ENCODE results near the gene MET. TPM values are rescaled to one million over a fixed set of nuclear protein-coding genes. Genes with fewer than 3 reads are reported as not detected.
"Not testable (repeated sequence)": the region's sequence is repeated elsewhere in the genome, so short reads cannot be mapped to it uniquely, and the experiment has no call there.

The MET gene
- total RNA-seq, 2 experiments from 2014 or later: 0.26 to 0.40 TPM

DNA sequence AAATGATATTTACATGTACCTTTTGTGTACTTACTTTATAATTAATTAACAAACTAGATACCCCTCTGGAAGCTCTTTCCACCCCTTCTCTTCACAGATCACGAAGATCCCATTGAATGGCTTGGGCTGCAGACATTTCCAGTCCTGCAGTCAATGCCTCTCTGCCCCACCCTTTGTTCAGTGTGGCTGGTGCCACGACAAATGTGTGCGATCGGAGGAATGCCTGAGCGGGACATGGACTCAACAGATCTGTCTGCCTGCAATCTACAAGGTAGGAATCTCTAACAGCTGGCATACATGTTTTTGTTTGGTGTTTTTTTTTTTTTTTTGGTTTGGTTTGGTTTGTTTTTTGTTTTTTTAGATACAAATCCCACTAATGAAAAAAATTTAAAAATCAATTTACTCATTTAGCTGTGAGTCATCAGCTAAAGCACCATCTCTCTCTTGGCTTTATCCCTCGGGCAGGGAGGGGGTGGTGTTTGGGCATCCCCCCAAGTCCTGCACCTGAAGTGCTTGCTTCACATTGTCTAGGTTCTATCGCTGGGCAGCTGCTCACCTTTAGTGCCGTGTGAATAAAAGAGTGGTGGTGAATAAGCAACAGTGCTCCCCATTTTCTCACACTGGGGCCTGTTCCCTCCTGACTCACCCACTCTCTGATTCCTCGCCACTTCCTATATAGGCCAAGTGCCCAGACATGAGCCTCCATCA, 68.9 kb downstream of the MET start:
- Mint-ChIP-seq H3K4me1 (no peaks in the 10 kb centered on the region), H3K27ac (no peak overlapping the region), H3K27me3 (peaks cover 13% of the 10 kb centered on the region), H3K9me3 (ENCODE audit: low read depth) (no peaks in the 10 kb centered on the region), H3K36me3 (no peaks in the 10 kb centered on the region), H3K4me3 (no peak overlapping the region)
- ATAC-seq (no peak), DNase-seq (no peak)
- CTCF ChIA-PET: interaction anchor here (0.6 kb wide), 1 partner anchor 428 kb away, joined by 6 read pairs; no protein-coding TSS in a partner anchor

DNA sequence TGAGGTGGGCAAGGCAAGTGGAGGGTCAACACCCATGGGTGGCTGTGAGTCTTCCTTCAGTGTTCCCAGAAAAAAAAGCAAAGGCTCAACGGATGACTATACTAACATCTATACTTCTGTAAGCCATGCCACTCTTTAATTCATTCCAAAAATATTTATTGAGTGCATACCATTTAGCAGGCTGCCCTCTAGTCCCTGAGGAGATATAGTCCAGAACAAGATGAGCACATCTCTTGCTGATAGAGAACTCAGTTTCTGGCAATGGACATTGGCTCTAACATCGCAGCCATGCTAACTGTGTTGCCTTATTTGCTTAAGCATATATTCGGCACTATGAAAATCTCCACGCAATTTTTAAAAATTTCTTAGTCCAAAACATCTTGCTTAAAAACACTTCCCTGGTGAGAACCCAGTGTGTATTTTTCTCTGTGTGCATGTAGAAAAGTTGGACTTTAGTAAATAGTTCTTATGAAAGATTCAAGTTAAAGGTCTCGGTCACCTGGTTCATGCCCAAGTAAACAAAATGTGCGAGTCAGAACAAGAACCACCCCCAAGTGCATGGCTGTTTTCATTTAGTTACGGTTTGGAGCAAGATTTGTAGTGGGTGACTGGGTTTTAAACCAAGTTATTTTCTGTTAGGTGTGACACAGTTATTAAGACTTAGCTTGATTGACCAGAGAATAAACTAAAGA, 69.8 kb downstream of the MET start:
- CTCF ChIA-PET: interaction anchor here (0.6 kb wide), 1 partner anchor 429 kb away, joined by 6 read pairs; no protein-coding TSS in a partner anchor
- Mint-ChIP-seq H3K9me3 (ENCODE audit: low read depth) (no peaks in the 10 kb centered on the region), H3K27me3 (peaks cover 13% of the 10 kb centered on the region), H3K27ac (no peak overlapping the region), H3K4me3 (no peak overlapping the region), H3K36me3 (no peaks in the 10 kb centered on the region), H3K4me1 (no peaks in the 10 kb centered on the region)
- no peak for DNase-seq
- ATAC-seq: no peak

DNA sequence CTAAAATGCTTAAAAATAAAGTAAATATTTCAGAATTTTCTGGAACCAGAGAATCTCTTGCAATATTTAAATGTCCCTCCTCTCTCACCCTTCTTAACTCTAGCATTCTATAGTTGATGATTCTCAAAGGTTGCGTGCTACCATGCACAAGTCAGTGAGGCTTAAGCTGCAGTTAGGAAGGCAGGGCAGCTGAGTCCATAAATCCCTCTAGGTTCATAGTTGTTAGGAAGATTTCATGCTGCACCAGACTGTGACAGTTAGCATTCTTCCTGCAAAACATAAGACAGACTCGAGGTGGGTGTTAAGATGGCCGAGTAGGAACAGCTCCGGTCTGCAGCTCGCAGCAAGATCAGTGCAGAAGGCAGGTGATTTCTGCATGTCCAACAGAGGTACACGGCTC, 70.6 kb downstream of the MET start:
- no peak for DNase-seq
- H3K9me3 Mint-ChIP-seq (ENCODE audit: low read depth): no peaks in the 10 kb centered on the region
- H3K27ac Mint-ChIP-seq: no peak overlapping the region
- peaks cover 12% of the 10 kb centered on the region for H3K27me3 Mint-ChIP-seq
- H3K4me1 Mint-ChIP-seq: no peaks in the 10 kb centered on the region
- ATAC-seq: no peak
- CTCF ChIA-PET: no interaction called here
- no peaks in the 10 kb centered on the region for H3K36me3 Mint-ChIP-seq
- H3K4me3 Mint-ChIP-seq: no peak overlapping the region

DNA sequence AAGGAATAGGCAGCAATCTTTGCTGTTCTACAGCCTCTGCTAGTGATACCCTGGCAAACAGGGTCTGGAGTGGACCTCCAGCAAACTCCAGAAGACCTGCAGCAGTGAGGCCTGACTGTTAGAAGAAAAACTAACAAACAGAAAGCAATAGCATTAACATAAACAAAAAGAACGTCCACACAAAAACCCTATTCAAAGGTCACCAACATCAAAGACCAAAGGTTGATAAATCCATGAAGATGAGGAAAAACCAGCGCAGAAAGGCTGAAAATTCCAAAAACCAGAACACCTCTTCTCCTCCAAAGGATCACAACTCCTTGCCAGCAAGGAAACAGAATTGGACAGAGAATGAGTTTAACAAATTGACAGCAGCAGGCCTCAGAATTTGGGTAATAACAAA, 71.8 kb downstream of the MET start:
- H3K36me3 Mint-ChIP-seq; CTCF ChIA-PET; DNase-seq; H3K9me3 Mint-ChIP-seq (ENCODE audit: low read depth); ATAC-seq; H3K4me3 Mint-ChIP-seq; H3K27me3 Mint-ChIP-seq; H3K27ac Mint-ChIP-seq; H3K4me1 Mint-ChIP-seq: not testable (repeated sequence)

DNA sequence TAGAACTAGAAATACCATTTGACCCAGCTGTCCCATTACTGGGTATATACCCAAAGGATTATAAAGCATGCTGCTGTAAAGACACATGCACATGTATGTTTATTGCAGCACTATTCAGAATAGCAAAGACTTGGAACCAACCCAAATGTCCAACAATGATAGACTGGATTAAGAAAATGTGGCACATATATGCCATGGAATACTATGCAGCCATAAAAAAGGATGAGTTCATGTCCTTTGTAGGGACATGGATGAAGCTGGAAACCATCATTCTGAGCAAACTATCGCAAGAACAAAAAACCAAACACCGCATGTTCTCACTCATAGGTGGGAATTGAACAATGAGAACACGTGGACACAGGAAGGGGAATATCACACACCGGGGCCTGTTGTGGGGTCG, 74.4 kb downstream of the MET start:
- H3K36me3 Mint-ChIP-seq; H3K9me3 Mint-ChIP-seq (ENCODE audit: low read depth); DNase-seq; CTCF ChIA-PET; H3K4me3 Mint-ChIP-seq; ATAC-seq; H3K27me3 Mint-ChIP-seq; H3K4me1 Mint-ChIP-seq; H3K27ac Mint-ChIP-seq: not testable (repeated sequence)

DNA sequence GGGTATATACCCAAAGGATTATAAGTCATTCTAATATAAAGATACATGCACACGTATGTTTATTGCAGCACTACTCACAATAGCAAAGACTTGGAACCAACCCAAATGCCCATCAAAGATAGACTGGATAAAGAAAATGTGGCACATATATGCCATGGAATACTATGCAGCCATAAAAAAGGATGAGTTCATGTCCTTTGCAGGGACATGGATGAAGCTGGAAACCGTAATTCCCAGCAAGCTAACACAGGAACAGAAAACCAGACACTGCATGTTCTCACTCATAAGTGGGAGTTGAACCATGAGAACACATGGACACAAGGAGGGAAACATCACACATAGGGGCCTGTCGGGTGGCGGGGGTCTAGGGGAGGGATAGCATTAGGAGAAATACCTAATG, 79.1 kb downstream of the MET start:
- H3K36me3 Mint-ChIP-seq; H3K9me3 Mint-ChIP-seq (ENCODE audit: low read depth); ATAC-seq; H3K4me3 Mint-ChIP-seq; DNase-seq; CTCF ChIA-PET; H3K27me3 Mint-ChIP-seq; H3K4me1 Mint-ChIP-seq; H3K27ac Mint-ChIP-seq: not testable (repeated sequence)

DNA sequence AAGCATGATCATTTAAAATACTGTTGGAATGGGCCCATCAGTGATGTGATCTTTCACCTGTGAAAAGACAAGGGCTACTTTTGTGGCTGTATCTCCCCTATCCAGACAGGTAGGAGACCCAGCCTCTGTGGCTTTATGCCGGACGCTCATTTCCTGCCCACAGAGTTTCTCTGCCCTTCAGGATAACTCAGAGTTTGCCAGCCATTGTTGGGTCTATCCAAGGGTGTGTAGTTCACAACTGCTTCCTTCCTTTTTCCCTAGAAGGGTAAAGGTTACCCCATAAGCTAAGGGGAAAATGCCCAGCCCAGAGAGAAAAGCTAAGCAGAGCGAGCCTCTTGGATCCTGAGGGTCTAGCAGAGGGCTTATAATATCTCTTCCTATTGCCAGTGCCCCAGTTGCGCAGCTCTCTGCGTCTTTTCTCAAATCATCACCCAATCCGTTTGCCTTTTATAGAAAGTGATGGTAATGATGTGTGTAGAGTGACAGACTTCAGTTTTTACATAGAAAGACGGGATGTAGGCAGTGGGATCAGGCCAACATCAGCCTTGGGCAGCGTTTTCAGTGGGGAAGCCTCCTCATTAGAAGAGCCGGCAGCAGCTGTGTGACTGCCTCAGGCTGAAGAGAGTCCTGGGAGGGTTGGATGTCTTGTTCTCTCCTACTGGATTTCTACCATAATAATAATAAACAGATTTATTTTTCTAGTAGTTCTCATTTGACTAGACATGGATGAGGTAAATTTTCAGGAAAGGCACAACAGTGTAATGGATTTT, 80.5 kb downstream of the MET start:
- ATAC-seq (no peak), DNase-seq (no peak)
- CTCF ChIA-PET: no interaction called here
- Mint-ChIP-seq H3K4me3 (no peak overlapping the region), H3K27me3 (peaks cover 9% of the 10 kb centered on the region), H3K4me1 (no peaks in the 10 kb centered on the region), H3K9me3 (ENCODE audit: low read depth) (no peaks in the 10 kb centered on the region), H3K36me3 (no peaks in the 10 kb centered on the region), H3K27ac (no peak overlapping the region)

DNA sequence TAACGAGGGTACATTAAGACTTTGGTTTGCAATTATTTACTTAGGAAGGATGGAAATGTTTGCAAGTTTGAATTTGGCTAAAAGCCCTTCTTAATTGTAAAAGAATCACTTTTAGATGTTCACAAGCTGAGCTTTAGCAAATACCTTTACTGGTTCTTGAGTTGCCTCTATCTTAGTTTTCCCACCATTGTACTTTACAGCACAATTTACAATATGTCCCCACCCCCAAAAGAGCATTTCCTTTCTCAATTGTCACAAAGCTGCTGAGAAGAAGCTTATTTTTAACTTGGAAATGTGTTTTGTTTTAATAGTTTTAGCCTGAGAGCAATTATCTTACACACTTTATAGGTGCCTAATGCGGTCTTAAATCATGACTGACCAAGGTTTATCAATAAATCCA, 81.1 kb downstream of the MET start:
- Mint-ChIP-seq H3K27me3 (peaks cover 11% of the 10 kb centered on the region), H3K27ac (no peak overlapping the region), H3K4me3 (no peak overlapping the region), H3K9me3 (ENCODE audit: low read depth) (no peaks in the 10 kb centered on the region), H3K4me1 (no peaks in the 10 kb centered on the region), H3K36me3 (no peaks in the 10 kb centered on the region)
- DNase-seq (no peak), ATAC-seq (no peak)
- CTCF ChIA-PET: no interaction called here

DNA sequence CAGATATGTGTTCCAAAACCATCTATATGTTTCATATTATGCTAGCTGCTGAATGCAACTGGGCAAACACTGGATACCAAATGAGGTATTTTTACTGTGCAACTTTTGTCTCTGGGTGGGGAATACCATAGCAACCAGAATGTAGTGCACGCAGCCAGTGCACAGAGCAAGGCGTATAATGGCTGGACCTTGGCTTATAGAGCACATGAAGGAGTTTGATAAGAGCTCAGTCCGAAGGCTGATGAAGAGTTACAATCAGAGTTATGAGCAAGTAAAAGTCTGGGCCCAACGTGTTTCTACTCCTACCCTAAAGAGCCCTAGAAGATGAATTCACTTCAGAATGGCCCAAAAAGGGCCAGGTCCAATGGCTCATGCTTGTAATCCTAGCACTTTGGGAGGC, 82.2 kb downstream of the MET start:
- peaks cover 15% of the 10 kb centered on the region for H3K27me3 Mint-ChIP-seq
- ATAC-seq (no peak), DNase-seq (no peak)
- CTCF ChIA-PET: no interaction called here
- H3K36me3 Mint-ChIP-seq: no peaks in the 10 kb centered on the region
- H3K9me3 Mint-ChIP-seq (ENCODE audit: low read depth): no peaks in the 10 kb centered on the region
- no peak overlapping the region for H3K27ac Mint-ChIP-seq
- H3K4me1 Mint-ChIP-seq: no peaks in the 10 kb centered on the region
- no peak overlapping the region for H3K4me3 Mint-ChIP-seq

DNA sequence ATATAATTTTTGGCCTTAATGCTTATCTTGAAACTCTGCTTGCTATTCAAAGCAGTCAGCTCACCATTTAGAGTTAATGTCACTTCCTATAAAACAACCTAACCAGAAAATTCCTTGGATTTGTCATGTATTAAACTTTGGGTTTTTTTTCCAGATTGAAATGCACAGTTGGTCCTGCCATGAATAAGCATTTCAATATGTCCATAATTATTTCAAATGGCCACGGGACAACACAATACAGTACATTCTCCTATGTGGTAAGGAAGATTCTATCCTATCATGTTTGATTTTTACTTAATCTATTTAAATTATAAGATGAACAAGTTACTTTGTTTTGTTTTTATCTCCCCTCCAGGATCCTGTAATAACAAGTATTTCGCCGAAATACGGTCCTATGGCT, 85.3 kb downstream of the MET start:
- H3K27me3 Mint-ChIP-seq: peaks cover 13% of the 10 kb centered on the region
- no peak for ATAC-seq
- no peaks in the 10 kb centered on the region for H3K9me3 Mint-ChIP-seq (ENCODE audit: low read depth)
- H3K4me3 Mint-ChIP-seq: no peak overlapping the region
- H3K4me1 Mint-ChIP-seq: no peaks in the 10 kb centered on the region
- DNase-seq: no peak
- H3K27ac Mint-ChIP-seq: no peak overlapping the region
- CTCF ChIA-PET: no interaction called here
- H3K36me3 Mint-ChIP-seq: no peaks in the 10 kb centered on the region

DNA sequence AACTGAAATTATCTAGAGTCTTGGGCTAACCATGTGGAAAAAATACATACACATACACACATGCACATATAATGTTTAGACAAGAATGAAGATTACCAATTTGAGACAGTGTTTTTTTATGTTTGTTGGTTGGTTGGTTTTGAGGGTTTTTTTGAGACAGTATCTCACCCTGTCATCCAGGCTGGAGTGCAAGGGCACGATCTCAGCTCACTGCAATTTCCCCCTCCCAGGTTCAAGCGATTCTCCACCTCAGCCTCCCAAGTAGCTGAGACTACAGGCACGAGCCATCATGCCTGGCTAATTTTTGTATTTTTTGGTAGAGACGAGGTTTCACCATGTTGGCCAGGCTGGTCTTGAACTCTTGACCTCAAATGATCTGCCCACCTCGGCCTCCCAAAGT, 87.6 kb downstream of the MET start:
- ATAC-seq; H3K4me1 Mint-ChIP-seq; H3K27ac Mint-ChIP-seq; H3K4me3 Mint-ChIP-seq; CTCF ChIA-PET; H3K36me3 Mint-ChIP-seq; H3K27me3 Mint-ChIP-seq; DNase-seq; H3K9me3 Mint-ChIP-seq (ENCODE audit: low read depth): not testable (repeated sequence)

DNA sequence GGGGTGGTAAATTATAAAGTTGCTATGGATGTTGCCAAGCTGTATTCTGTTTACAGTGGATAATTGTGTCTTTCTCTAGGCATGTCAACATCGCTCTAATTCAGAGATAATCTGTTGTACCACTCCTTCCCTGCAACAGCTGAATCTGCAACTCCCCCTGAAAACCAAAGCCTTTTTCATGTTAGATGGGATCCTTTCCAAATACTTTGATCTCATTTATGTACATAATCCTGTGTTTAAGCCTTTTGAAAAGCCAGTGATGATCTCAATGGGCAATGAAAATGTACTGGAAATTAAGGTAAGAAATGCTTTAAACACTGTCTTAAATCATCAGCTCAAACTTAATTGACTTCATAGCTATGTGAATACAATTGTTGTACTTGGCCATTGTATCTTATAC, 91.0 kb downstream of the MET start:
- H3K36me3 Mint-ChIP-seq: no peaks in the 10 kb centered on the region
- CTCF ChIA-PET: interaction anchor here (1.0 kb wide), 1 partner anchor 9 kb away, joined by 3 read pairs; no protein-coding TSS in a partner anchor
- no peak overlapping the region for H3K4me3 Mint-ChIP-seq
- DNase-seq (no peak), ATAC-seq (no peak)
- H3K9me3 Mint-ChIP-seq (ENCODE audit: low read depth): no peaks in the 10 kb centered on the region
- H3K4me1 Mint-ChIP-seq: no peaks in the 10 kb centered on the region
- H3K27me3 Mint-ChIP-seq: peaks cover 4% of the 10 kb centered on the region
- H3K27ac Mint-ChIP-seq: no peak overlapping the region

DNA sequence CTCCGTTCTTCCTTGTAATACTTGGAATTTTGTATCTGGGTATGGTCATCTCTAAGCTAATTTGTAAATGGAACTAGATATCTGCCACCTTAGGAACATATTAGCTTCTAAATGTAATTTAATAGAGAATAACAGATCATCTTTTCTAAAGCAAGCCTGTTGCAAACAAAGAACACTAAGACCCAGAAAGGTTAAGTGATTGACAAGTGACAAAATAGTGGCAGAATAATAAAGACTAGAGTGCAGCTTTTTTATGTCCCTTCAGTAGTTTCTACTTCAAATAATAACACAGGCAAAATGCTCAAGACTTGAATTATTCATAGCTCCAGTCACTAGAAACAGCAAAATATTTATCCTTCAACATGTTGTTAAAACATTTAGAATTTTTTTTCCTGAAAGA, 91.7 kb downstream of the MET start:
- no peaks in the 10 kb centered on the region for H3K9me3 Mint-ChIP-seq (ENCODE audit: low read depth)
- H3K27ac Mint-ChIP-seq: no peak overlapping the region
- H3K27me3 Mint-ChIP-seq: peaks cover 2% of the 10 kb centered on the region
- H3K4me3 Mint-ChIP-seq: no peak overlapping the region
- CTCF ChIA-PET: interaction anchor here (1.0 kb wide), 1 partner anchor 9 kb away, joined by 3 read pairs; no protein-coding TSS in a partner anchor
- ATAC-seq: no peak
- no peaks in the 10 kb centered on the region for H3K36me3 Mint-ChIP-seq
- no peak for DNase-seq
- no peaks in the 10 kb centered on the region for H3K4me1 Mint-ChIP-seq

DNA sequence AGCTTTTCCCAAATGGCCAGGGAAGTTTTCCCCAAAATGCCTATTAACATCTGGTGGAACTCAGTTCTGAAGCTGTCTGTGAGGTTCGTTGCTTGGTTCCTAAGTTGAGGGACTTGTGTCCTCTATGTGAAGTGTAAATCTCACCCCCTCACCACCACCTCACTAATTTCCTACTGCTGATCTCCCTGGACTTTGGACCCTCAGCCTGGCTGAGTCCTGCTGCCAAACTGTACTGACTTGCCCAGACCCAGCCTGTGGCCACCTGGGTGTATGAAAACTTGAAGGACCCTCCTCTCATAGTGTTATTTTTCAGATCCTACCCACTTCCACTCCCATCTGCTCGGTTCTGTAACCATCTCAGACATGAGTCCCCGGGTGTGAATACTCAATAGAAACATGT, 94.9 kb downstream of the MET start:
- Mint-ChIP-seq H3K4me3 (no peak overlapping the region), H3K27me3 (peaks cover 10% of the 10 kb centered on the region), H3K4me1 (no peaks in the 10 kb centered on the region), H3K36me3 (no peaks in the 10 kb centered on the region), H3K27ac (no peak overlapping the region), H3K9me3 (ENCODE audit: low read depth) (no peaks in the 10 kb centered on the region)
- CTCF ChIA-PET: no interaction called here
- DNase-seq (no peak), ATAC-seq (no peak)
